Fibroblast of mammary gland (primary cell): Measurements from ENCODE around the gene ADGRD1.

ENCODE experiments used
- DNase-seq: peaks from one replicate; pipeline ENCODE4 v3.0.0-alpha.2; 2010; ENCODE audit warnings: low read depth
- H3K4me3 ChIP-seq: 2 replicates; pipeline ENCODE4 v1.5.1; 2011; ENCODE audit warnings: low read depth, mild to moderate bottlenecking, low read length, moderate library complexity; ENCODE audit not compliant: control insufficient read depth
- CTCF ChIP-seq: conservative IDR thresholded peaks from 2 replicates; pipeline ENCODE4 v1.5.1; 2011; ENCODE audit warnings: low read depth, low read length, inconsistent platforms; ENCODE audit not compliant: control insufficient read depth, insufficient read depth

ADGRD1 gene

GRCh38 chr12:130956009-130956408 lies 2.3 kb downstream of the ADGRD1 start:
- H3K4me3 ChIP-seq = no peak overlapping the region
- DNase-seq = no peak
- no peak for TF ChIP-seq CTCF

GRCh38 chr12:130956456-130957303 lies 3.0 kb downstream of the ADGRD1 start:
- H3K4me3 ChIP-seq = no peak overlapping the region
- no peak for TF ChIP-seq CTCF
- DNase-seq = no peak

GRCh38 chr12:130957304-130957621 lies 3.6 kb downstream of the ADGRD1 start:
- DNase-seq = no peak
- no peak overlapping the region for H3K4me3 ChIP-seq
- no peak for TF ChIP-seq CTCF

- H3K4me3 ChIP-seq = no peak overlapping the region
- TF ChIP-seq CTCF = no peak
- DNase-seq = no peak
These were observed 4.9 kb downstream of the ADGRD1 start for GRCh38 chr12:130958557-130959140.

GRCh38 chr12:130959632-130960031 lies 5.9 kb downstream of the ADGRD1 start:
- DNase-seq = no peak
- no peak for TF ChIP-seq CTCF
- H3K4me3 ChIP-seq = no peak overlapping the region

GRCh38 chr12:130960058-130960457 lies 6.4 kb downstream of the ADGRD1 start:
- no peak for DNase-seq
- no peak for TF ChIP-seq CTCF

GRCh38 chr12:130960787-130961186 lies 7.1 kb downstream of the ADGRD1 start:
- no peak overlapping the region for H3K4me3 ChIP-seq
- DNase-seq = no peak
- no peak for TF ChIP-seq CTCF

More at GRCh38 chr12:130960058-130960457, 6.4 kb downstream of the ADGRD1 start:
- no peak overlapping the region for H3K4me3 ChIP-seq
